GM03348 (cell line): ENCODE measurements around the gene PNMA8B.

Source experiments
- DNase-seq: peaks from one replicate; pipeline ENCODE4 v3.0.0; 2012; ENCODE audit warnings: low spot score

Gene PNMA8B

GRCh38 chr19:46486358-46486757 lies 9.3 kb downstream of the PNMA8B start:
- no peak for DNase-seq

- DNase-seq, result no peak
These were observed 11.0 kb downstream of the PNMA8B start for GRCh38 chr19:46484656-46485055.

- DNase-seq, result no peak
These were observed 13.0 kb downstream of the PNMA8B start for GRCh38 chr19:46482631-46483030.

GRCh38 chr19:46481947-46482346 lies 13.7 kb downstream of the PNMA8B start:
- peak; percentile 72 for DNase-seq

- DNase-seq, result no peak
These were observed 14.3 kb downstream of the PNMA8B start for GRCh38 chr19:46481223-46481848.

- DNase-seq, result peak; percentile 61
These were observed 15.3 kb downstream of the PNMA8B start for GRCh38 chr19:46480415-46480814.

- DNase-seq, result no peak
These were observed 17.2 kb downstream of the PNMA8B start for GRCh38 chr19:46478356-46478986.

GRCh38 chr19:46475986-46476385 lies 19.7 kb downstream of the PNMA8B start:
- no peak for DNase-seq

GRCh38 chr19:46474211-46474610 lies 21.5 kb downstream of the PNMA8B start:
- no peak for DNase-seq

GRCh38 chr19:46472592-46472991 lies 23.1 kb downstream of the PNMA8B start:
- DNase-seq, result no peak

- DNase-seq, result no peak
These were observed 23.7 kb downstream of the PNMA8B start for GRCh38 chr19:46471811-46472543.

GRCh38 chr19:46471116-46471733 lies 24.4 kb downstream of the PNMA8B start, which contains the start of gene PNMA8A:
PNMA8A (minus strand) TSS chr19:46471563; CDS start chr19:46471035, 528 bp downstream.
- DNase-seq, result peak; percentile 89

GRCh38 chr19:46470376-46470775 lies 25.3 kb downstream of the PNMA8B start:
- DNase-seq, result no peak

GRCh38 chr19:46469541-46470185 lies 26.0 kb downstream of the PNMA8B start:
- DNase-seq, result no peak

- DNase-seq, result peak; percentile 87
These were observed 29.0 kb downstream of the PNMA8B start for GRCh38 chr19:46466536-46467196.

GRCh38 chr19:46463516-46463915 lies 32.2 kb downstream of the PNMA8B start:
- no peak for DNase-seq

GRCh38 chr19:46461537-46461936 lies 34.1 kb downstream of the PNMA8B start:
- DNase-seq, result no peak

GRCh38 chr19:46460981-46461380 lies 34.7 kb downstream of the PNMA8B start:
- no peak for DNase-seq

GRCh38 chr19:46460055-46460454 lies 35.6 kb downstream of the PNMA8B start:
- no peak for DNase-seq

- no peak for DNase-seq
These were observed 38.7 kb downstream of the PNMA8B start for GRCh38 chr19:46456930-46457329.

- no peak for DNase-seq
These were observed 41.4 kb downstream of the PNMA8B start for GRCh38 chr19:46454244-46454643.

- no peak for DNase-seq
These were observed 42.0 kb downstream of the PNMA8B start for GRCh38 chr19:46453661-46454060.
